GM12891 (cell line): ENCODE measurements around the gene DDX52.

Experiments
- POLR2A ChIP-seq: IDR thresholded peaks from 2 replicates; pipeline ENCODE4 v1.6.1; 2011; ENCODE audit warnings: low read depth, low read length, control low read depth
- POLR2AphosphoS5 ChIP-seq: IDR thresholded peaks from 2 replicates; pipeline ENCODE4 v1.6.1; 2011; ENCODE audit warnings: low read depth, low read length, control low read depth

- TF ChIP-seq POLR2AphosphoS5 (no peak), POLR2A (no peak)
Measured at GRCh38 chr17:37640015-37640414, 3.2 kb downstream of the DDX52 start.
